Activated T-helper 2 cell treated with anti-CD3 and anti-CD28 coated beads, Interferon-gamma antibody, Interleukin-2, Interleukin-4, amounts not matched to agents 10 μg/mL and 5 μg/mL and 100 μg/mL, durations not matched to agents 14 hours and 24 hours and 36 hours (primary cell): ENCODE results near the gene ATG16L2. TPM values are rescaled to one million over a fixed set of nuclear protein-coding genes. Genes with fewer than 3 reads are reported as not detected.
"Not testable (repeated sequence)": the region's sequence is repeated elsewhere in the genome, so short reads cannot be mapped to it uniquely, and the experiment has no call there.

Experiments used
- DNase-seq: peaks from one replicate; pipeline ENCODE4 v3.0.0; 2021; ENCODE audit warnings: low spot score
- H3K27ac Mint-ChIP-seq: one replicate; pipeline ENCODE4 v1.8.0; 2021; ENCODE audit warnings: mixed read lengths
- H3K27me3 Mint-ChIP-seq: one replicate; pipeline ENCODE4 v1.8.0; 2021; ENCODE audit warnings: low read depth, mixed read lengths
- H3K36me3 Mint-ChIP-seq: one replicate; pipeline ENCODE4 v1.8.0; 2021; ENCODE audit warnings: low read depth, mixed read lengths
- H3K4me1 Mint-ChIP-seq: one replicate; pipeline ENCODE4 v1.8.0; 2021; ENCODE audit warnings: low read depth, mixed read lengths
- H3K4me3 Mint-ChIP-seq: one replicate; pipeline ENCODE4 v1.8.0; 2021; ENCODE audit warnings: low read depth, mild to moderate bottlenecking, moderate library complexity, mixed read lengths
- H3K9me3 Mint-ChIP-seq: one replicate; pipeline ENCODE4 v1.8.0; 2021; ENCODE audit warnings: mixed read lengths
- intact Hi-C: fragments of 100-400 bp; cut with micrococcal nuclease; formaldehyde crosslinking; loops from one replicate; pipeline ENCODE4 v1.15.1; 2023
- total RNA-seq: library from RNA; stranded (reverse); gene quantifications from 2 replicates; pipeline ENCODE4 v1.2.3, GENCODE V29; 2022

The ATG16L2 gene
- total RNA-seq, 1 donor from 2014 or later, result 87.1 TPM

DNA sequence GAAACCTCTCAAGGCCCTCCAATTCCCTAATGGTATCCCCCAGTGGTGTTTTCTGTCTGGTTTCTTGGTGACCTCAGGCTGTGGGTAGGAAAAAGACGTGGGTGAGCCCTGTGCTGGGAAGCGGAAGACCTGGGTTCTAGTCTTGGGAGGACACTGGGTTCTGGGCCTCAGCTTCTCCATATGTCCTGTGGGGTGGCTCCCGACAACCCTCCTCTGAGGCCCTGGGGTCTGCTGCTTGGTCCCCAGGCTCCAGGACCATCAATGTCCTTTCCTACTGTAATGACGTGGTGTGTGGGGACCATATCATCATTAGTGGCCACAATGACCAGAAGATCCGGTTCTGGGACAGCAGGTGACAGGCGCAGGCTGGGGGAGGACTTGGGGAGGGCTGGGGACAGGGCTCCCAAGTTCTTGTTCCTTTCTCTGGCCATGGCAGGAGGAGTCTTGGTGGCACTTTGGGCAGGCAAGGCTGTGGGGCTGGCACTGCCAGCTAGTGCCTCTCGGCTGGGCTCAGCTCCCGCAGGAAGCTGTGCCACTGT lies 12.8 kb downstream of the ATG16L2 start:
- H3K4me1 Mint-ChIP-seq, result peaks cover 5% of the 10 kb centered on the region
- H3K4me3 Mint-ChIP-seq, result no peak overlapping the region
- peaks cover 52% of the 10 kb centered on the region for H3K36me3 Mint-ChIP-seq
- DNase-seq, result no peak
- intact Hi-C loops, result no loop called here
- no peaks in the 10 kb centered on the region for H3K9me3 Mint-ChIP-seq
- H3K27me3 Mint-ChIP-seq, result no peaks in the 10 kb centered on the region
- peak overlapping the region; percentile 24 for H3K27ac Mint-ChIP-seq

DNA sequence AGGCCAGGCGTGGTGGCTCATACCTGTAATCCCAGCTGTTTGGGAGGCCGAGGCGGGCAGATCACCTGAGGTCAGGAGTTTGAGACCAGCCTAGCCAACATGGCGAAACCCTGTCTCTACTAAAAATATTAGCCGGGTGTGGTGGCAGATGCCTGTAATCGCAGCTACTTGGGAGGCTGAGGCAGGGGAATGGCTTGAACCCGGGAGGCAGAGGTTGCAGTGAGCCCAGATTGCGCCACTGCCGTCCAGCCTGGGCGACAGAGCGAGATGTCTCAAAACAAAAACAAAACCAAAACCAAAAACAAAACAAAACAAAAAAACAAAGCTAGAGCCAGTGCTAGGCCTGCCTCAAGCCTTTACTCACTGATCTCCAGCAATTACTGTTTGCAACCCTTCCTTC lies 13.4 kb downstream of the ATG16L2 start:
- H3K4me3 Mint-ChIP-seq, DNase-seq, intact Hi-C loops, H3K9me3 Mint-ChIP-seq, H3K4me1 Mint-ChIP-seq, H3K27me3 Mint-ChIP-seq, H3K27ac Mint-ChIP-seq: not testable (repeated sequence)
- peaks cover 52% of the 10 kb centered on the region for H3K36me3 Mint-ChIP-seq

DNA sequence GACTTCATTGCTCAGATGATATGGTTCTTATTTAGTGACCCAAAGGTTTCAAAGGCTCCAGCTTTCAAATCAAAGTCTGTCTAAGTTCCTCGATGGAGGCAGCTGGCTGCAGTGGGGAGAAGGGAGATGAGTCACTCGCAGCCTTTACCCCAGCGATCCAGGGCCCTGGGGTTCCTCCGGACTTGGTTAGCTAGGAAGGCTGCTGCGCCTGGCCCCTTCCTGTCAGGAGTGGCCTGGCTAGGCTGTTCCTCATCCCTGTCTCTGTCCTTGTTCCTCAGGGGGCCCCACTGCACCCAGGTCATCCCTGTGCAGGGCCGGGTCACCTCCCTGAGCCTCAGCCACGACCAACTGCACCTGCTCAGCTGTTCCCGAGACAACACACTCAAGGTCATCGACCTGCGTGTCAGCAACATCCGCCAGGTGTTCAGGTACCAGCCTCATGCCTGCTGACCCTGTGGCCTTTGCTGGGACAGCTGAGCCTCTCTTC lies 13.9 kb downstream of the ATG16L2 start:
- H3K4me3 Mint-ChIP-seq, result no peak overlapping the region

DNA sequence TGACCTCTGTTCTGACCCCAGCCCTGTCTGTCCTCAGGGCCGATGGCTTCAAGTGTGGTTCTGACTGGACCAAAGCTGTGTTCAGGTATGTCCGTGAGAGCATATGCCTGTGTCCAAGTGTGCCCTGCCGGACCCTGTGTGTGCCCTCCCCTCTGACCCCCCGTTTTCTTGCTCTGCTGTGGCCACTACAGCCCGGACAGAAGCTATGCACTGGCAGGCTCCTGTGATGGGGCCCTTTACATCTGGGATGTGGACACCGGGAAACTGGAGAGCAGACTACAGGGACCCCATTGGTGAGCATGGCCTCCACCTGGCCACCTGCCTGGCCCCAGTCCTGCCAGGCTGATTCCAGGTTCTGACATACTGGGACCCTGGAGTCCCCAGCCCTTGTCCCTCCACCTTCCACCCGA lies 14.5 kb downstream of the ATG16L2 start:
- no peaks in the 10 kb centered on the region for H3K9me3 Mint-ChIP-seq
- H3K27me3 Mint-ChIP-seq, result no peaks in the 10 kb centered on the region
- H3K27ac Mint-ChIP-seq, result no peak overlapping the region
- no peak for DNase-seq
- intact Hi-C loops, result no loop called here
- H3K36me3 Mint-ChIP-seq, result peaks cover 47% of the 10 kb centered on the region
- no peak overlapping the region for H3K4me3 Mint-ChIP-seq
- peaks cover 5% of the 10 kb centered on the region for H3K4me1 Mint-ChIP-seq

More for the DNA sequence above, 13.9 kb downstream of the ATG16L2 start:
- no peak for DNase-seq
- H3K9me3 Mint-ChIP-seq, result no peaks in the 10 kb centered on the region
- peaks cover 5% of the 10 kb centered on the region for H3K4me1 Mint-ChIP-seq
- H3K27ac Mint-ChIP-seq, result no peak overlapping the region
- intact Hi-C loops, result no loop called here
- H3K36me3 Mint-ChIP-seq, result peaks cover 52% of the 10 kb centered on the region
- no peaks in the 10 kb centered on the region for H3K27me3 Mint-ChIP-seq

DNA sequence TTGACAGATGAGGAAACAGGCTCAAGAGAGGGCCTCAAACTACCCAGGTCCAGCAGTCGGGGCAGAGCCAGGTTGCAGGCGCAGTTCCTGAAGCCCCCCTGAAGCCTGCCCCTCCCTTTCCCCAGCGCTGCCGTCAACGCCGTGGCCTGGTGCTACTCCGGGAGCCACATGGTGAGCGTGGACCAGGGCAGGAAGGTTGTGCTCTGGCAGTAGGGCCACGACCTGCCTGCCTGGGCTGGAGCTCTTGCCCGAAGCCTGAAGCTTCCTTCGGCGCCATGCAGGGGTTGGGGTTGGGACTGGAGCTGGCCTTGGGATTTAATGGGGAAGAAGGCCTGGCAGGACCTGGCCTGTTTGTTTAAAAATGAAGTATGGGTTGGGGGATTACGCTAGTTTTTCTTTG lies 15.0 kb downstream of the ATG16L2 start:
- peaks cover 8% of the 10 kb centered on the region for H3K4me1 Mint-ChIP-seq
- no peak for DNase-seq
- H3K27me3 Mint-ChIP-seq, result no peaks in the 10 kb centered on the region
- intact Hi-C loops, result no loop called here
- H3K27ac Mint-ChIP-seq, result no peak overlapping the region
- no peaks in the 10 kb centered on the region for H3K9me3 Mint-ChIP-seq
- no peak overlapping the region for H3K4me3 Mint-ChIP-seq
- peaks cover 43% of the 10 kb centered on the region for H3K36me3 Mint-ChIP-seq

DNA sequence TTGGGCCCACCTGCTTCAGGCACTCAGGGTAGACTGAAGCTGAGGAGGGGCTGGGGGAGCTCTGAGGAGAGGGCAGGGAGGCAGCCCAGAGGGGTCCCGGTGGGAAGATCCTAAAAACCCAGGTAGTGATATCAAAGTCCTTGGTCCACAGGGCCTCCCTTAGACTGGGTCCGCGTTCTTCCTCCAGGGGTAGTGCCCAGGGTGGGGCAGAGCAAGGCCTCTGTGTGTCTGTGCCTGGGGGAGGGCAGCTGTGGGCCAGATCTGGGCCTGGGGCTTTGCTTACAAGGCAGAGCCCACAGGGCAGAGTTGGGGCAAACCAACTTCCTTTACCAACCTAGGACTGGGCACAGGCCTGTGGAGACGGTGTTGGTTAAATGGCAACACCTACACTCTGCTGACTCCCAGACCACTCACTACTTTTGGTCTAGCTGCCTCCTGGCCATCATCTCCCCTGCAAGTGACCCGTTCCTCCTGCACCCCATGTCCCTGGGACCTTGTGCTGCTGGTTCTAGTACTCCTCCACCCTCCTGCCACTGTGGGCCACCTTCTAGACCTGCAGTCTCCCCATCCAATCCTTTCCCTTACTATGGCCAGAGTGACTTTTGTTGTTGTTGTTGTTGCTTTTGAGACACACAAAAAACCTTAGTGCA lies 15.8 kb downstream of the ATG16L2 start:
- no peak for DNase-seq
- H3K27ac Mint-ChIP-seq, result no peak overlapping the region
- no peaks in the 10 kb centered on the region for H3K27me3 Mint-ChIP-seq
- peaks cover 12% of the 10 kb centered on the region for H3K4me1 Mint-ChIP-seq
- no peaks in the 10 kb centered on the region for H3K9me3 Mint-ChIP-seq
- no peak overlapping the region for H3K4me3 Mint-ChIP-seq
- intact Hi-C loops, result no loop called here
- peaks cover 38% of the 10 kb centered on the region for H3K36me3 Mint-ChIP-seq

DNA sequence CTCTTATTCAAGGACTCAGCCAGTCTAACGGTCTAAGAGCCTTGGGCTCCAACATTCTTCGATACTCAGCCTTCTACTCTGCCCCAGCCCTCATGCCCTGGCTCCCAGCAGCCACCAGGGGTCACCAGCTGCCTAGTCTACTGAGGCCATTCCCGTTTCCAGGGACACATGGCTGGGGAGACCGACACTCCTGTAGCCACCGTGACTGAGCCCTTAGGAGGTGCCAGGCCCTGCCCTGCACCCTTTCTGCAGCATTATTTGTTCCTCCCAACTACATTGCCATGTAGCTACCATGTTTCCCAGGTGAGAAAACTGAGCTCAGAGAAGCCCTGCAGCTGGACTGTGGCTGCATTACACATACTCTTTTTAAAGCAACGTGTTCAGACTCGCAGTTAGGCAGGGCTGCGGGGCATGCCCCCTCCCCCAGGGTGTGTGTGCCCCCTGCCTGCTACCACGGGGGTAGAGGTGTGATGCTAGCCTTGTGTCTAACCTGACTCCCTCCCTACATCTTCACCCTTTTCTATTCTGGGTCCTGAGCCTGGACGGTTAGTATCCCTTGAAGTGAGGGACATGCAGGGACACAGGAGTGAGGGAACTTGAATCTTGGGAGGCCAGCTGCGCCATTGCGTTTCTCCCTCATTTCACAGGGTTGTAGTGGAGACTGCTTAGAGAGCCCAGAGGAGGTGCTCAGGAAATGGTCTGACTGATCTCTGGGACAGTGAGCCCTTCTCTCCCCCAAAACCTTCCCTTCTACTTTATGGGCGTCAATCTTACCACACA lies 17.5 kb downstream of the ATG16L2 start:
- H3K36me3 Mint-ChIP-seq, result peaks cover 38% of the 10 kb centered on the region
- DNase-seq, result no peak
- H3K4me3 Mint-ChIP-seq, result no peak overlapping the region
- intact Hi-C loops, result loop anchor here (1.0 kb wide), 1 partner anchor 347 kb away; no protein-coding TSS in a partner anchor
- peaks cover 14% of the 10 kb centered on the region for H3K4me1 Mint-ChIP-seq
- no peak overlapping the region for H3K27ac Mint-ChIP-seq
- H3K27me3 Mint-ChIP-seq, result no peaks in the 10 kb centered on the region
- no peaks in the 10 kb centered on the region for H3K9me3 Mint-ChIP-seq

DNA sequence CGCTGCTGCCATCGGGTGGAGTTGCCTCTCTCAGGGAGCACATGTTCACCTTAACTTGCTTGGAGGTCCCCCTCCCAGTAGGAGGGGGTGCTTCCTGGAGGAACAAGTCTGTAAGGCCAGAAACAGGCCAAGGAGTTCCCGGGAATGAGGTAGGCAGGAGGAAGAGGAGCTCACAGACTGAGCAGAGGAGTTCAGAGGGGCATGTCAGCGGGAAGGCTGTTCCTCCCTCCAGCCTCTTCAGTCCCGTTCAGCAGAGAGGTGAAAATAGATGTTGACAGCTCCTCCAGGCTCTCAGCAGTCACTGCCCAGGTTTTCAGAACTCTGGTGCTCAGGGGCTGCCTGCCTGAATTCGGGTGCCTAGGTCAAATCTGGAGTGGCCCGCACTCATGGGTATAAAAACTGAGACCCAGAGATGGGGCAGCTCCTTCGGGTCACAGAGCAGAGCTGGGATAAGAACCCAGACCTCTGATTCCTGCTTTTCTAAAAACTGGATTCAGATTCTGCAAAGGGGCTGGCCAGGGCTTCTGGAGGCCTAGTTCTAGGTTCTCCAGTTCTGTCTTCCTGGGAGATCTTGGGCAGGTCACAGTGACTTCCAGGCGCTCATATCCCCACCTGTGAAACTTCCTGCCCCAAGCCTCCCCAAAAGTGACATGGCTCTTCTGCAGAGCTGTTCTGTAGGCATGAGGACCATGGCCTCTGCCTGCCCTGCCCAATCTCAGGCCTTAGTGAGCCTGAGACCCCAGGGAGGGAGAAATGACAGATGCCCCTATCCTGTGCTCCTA lies 18.3 kb downstream of the ATG16L2 start:
- H3K27ac Mint-ChIP-seq, result no peak overlapping the region
- no peaks in the 10 kb centered on the region for H3K9me3 Mint-ChIP-seq
- H3K4me3 Mint-ChIP-seq, result no peak overlapping the region
- H3K27me3 Mint-ChIP-seq, result no peaks in the 10 kb centered on the region
- intact Hi-C loops, result no loop called here
- peaks cover 13% of the 10 kb centered on the region for H3K4me1 Mint-ChIP-seq
- H3K36me3 Mint-ChIP-seq, result peaks cover 37% of the 10 kb centered on the region
- DNase-seq, result no peak

DNA sequence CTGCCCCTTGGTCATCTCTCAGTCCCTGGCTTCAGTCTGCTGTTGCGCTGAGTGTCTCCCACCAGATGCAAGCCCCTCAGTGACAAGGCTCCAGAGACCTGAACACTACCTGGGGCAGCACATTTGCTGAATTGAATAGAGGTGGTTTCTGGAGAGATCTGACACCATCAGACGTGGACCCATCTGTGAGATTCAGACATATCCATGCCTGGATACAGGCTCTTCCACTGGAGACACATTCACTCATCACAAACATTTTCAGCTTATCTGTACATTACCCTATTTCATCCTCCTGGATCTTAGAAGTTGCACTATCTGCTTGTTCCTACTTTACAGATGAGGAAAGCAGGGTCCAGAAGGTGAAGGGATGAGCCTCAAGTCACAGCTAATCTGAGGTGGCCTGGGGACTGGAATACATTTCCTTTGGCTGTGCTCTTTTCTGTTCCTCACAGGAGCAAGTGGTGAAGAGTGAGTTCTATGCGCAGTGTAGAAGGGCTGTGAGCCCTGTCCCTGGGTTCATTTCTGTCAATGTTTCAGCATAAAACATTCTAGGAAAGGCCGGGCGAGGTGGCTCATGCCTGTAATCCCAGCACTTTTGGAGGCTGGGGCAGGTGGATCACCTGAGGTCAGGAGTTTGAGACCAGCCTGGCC lies 19.0 kb downstream of the ATG16L2 start:
- H3K27me3 Mint-ChIP-seq, result no peaks in the 10 kb centered on the region
- no peak overlapping the region for H3K4me3 Mint-ChIP-seq

DNA sequence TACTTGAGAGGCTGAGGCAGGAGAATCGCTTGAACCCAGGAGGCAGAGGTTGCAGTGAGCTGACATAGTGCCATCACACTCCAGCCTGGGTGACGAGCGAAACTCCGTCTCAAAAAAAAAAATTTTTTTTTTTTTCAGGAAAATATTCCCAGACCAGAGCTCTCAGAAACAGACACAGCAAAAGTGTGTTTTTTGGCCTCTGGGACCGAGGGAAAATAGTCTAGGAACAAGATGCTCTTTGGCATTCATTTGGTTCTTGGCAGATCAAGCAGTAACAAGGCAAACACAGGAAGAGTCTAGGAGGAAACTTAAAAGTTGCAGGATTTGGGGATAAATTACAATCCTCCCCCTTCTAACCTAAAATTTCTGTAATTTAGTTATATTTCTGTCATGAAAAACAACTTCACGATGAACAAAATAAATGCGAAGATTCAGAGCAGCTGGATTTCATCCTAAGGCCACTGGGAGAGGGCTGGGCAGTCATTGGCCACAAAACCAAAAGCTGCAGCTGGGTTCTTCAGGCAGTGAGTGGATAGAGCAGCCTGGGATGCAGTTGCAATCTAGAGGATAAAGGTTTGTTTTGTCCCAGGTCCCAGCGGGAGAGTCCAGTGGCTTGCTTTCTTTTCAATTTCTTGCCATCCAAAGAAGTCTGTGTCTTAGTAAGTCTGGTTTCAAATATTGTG lies 19.7 kb downstream of the ATG16L2 start:
- intact Hi-C loops, result no loop called here

More for the DNA sequence above, 19.0 kb downstream of the ATG16L2 start:
- H3K9me3 Mint-ChIP-seq, result no peaks in the 10 kb centered on the region
- H3K27ac Mint-ChIP-seq, result peak overlapping the region; percentile 50
- peaks cover 16% of the 10 kb centered on the region for H3K4me1 Mint-ChIP-seq
- no peak for DNase-seq
- H3K36me3 Mint-ChIP-seq, result peaks cover 39% of the 10 kb centered on the region
- intact Hi-C loops, result no loop called here

DNA sequence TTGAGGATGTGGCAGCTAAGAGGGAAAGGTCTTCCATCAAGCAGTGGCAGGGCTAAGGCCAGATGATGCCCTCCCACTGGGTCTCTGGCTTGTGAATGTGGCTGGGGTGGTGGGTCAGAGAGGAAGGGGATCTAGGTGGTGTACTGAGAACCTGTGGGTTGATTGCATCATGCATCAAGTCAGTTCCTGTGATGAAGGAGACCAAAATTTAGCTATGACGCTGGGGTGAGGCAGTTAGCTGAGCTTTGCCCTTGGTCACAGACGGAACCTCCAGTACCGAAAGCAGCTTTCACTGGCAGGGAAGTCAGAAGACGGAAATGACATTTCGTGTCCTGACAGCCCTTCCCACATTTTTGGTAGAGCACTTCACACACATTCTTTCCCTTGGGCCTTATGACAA lies 20.7 kb downstream of the ATG16L2 start:
- Mint-ChIP-seq H3K9me3 (no peaks in the 10 kb centered on the region), H3K27ac (peak overlapping the region; percentile 5), H3K27me3 (no peaks in the 10 kb centered on the region), H3K4me3 (no peak overlapping the region), H3K4me1 (peaks cover 25% of the 10 kb centered on the region), H3K36me3 (peaks cover 36% of the 10 kb centered on the region)
- no peak for DNase-seq
- intact Hi-C loops, result no loop called here

More for the DNA sequence above, 19.7 kb downstream of the ATG16L2 start:
- no peaks in the 10 kb centered on the region for H3K9me3 Mint-ChIP-seq
- no peak overlapping the region for H3K4me3 Mint-ChIP-seq
- H3K27ac Mint-ChIP-seq, result no peak overlapping the region
- peaks cover 37% of the 10 kb centered on the region for H3K36me3 Mint-ChIP-seq
- peaks cover 22% of the 10 kb centered on the region for H3K4me1 Mint-ChIP-seq
- DNase-seq, result no peak
- H3K27me3 Mint-ChIP-seq, result no peaks in the 10 kb centered on the region

DNA sequence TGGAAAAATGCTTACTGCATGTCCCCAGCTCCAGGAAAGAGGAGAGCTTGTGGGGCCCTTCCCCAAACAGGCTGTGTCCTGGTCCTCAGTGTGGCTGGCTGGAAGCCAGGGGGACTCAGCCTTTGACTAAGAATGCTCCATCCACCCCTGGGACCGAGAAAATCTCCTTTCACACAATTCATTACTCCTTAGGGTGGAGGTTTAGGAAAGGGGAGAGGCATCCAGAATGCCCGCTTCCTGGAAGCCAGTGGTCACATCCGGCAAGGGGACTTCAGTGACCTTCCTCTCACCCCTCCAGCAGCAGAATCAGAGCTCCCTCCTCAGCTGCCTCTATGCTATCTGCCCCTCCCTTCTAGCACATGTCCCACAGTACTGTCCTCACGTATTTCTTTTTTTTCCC lies 21.9 kb downstream of the ATG16L2 start:
- Mint-ChIP-seq H3K4me1 (peaks cover 25% of the 10 kb centered on the region), H3K27ac (no peak overlapping the region), H3K27me3 (no peaks in the 10 kb centered on the region), H3K4me3 (no peak overlapping the region), H3K36me3 (peaks cover 34% of the 10 kb centered on the region), H3K9me3 (no peaks in the 10 kb centered on the region)
- DNase-seq, result no peak
- intact Hi-C loops, result no loop called here
